K562 (cell line): ENCODE data around the gene PDE6D. TPM values are rescaled to one million over a fixed set of nuclear protein-coding genes. Genes with fewer than 3 reads are reported as not detected.

Source experiments
- ATF7 ChIP-seq: fragments of 450-650 bp; IDR thresholded peaks from 2 replicates; pipeline ENCODE4 v1.7.1; 2014; ENCODE audit warnings: mild to moderate bottlenecking, moderate library complexity
- CHD4 ChIP-seq: fragments of 200-600 bp; sonication (generic); IDR thresholded peaks from 3 replicates; pipeline ENCODE4 v1.6.1; 2012; ENCODE audit warnings: low read depth, mild to moderate bottlenecking, mixed read lengths, low read length, inconsistent platforms; ENCODE audit not compliant: insufficient read depth, insufficient replicate concordance, poor library complexity, severe bottlenecking
- COPS2 ChIP-seq: fragments of 450-650 bp; conservative IDR thresholded peaks from 2 replicates; pipeline ENCODE4 v1.6.1; 2016; ENCODE audit warnings: mild to moderate bottlenecking, moderate library complexity
- HDAC6 ChIP-seq: IDR thresholded peaks from 2 replicates; pipeline ENCODE4 v1.6.1; 2012; ENCODE audit warnings: low read depth, mild to moderate bottlenecking, control low read depth, inconsistent platforms, low read length, moderate library complexity
- HOXB6 ChIP-seq: fragments of 250-450 bp; sonication (Bioruptor Pico); IDR thresholded peaks from 2 replicates; pipeline ENCODE4 v1.5.1; 2022; ENCODE audit warnings: mild to moderate bottlenecking, borderline replicate concordance
- KAT7 ChIP-seq: sonication (generic); formaldehyde crosslinking; IDR thresholded peaks from 2 replicates; pipeline ENCODE4 v1.8.0; 2022; ENCODE audit warnings: missing genetic modification reagents, mild to moderate bottlenecking, borderline replicate concordance
- NCOA1 ChIP-seq: fragments of 450-650 bp; IDR thresholded peaks from 2 replicates; pipeline ENCODE4 v1.6.1; 2016; ENCODE audit warnings: low read depth
- NR2C2 ChIP-seq, 2 experiments: fragments of 200-800 bp in 1 of 2; sonication (Bioruptor generic) in 1 of 2; sonication (generic) in 1 of 2; formaldehyde crosslinking in 1 of 2; IDR thresholded peaks; 2 replicates each; pipeline versions ENCODE4 v1.6.1 to v1.8.0; 2016 to 2022; ENCODE audit warnings: mild to moderate bottlenecking in 1 of 2, missing compliant biosample characterization in 1 of 2, missing genetic modification characterization in 1 of 2, missing genetic modification reagents in 1 of 2
- PCBP2 ChIP-seq: fragments of 200-400 bp; formaldehyde crosslinking; IDR thresholded peaks from 2 replicates; pipeline ENCODE4 v1.6.1; 2018; ENCODE audit warnings: low read length, low read depth, mild to moderate bottlenecking, moderate library complexity; ENCODE audit not compliant: poor library complexity, severe bottlenecking
- POLR3G ChIP-seq: IDR thresholded peaks from 2 replicates; pipeline ENCODE4 v1.6.1; 2011; ENCODE audit not compliant: insufficient read length, insufficient replicate concordance; ENCODE audit errors: extremely low read depth
- RBM25 ChIP-seq: fragments of 200-400 bp; formaldehyde crosslinking; IDR thresholded peaks from 2 replicates; pipeline ENCODE4 v1.6.1; 2018; ENCODE audit warnings: low read length, low read depth, moderate library complexity; ENCODE audit not compliant: severe bottlenecking
- SIN3A ChIP-seq, 2 experiments: fragments of 150-350 bp in 1 of 2; IDR thresholded peaks; 2 replicates each; pipeline ENCODE4 v1.6.1; 2011 to 2016; ENCODE audit warnings: borderline replicate concordance in 2 of 2, low read depth in 2 of 2, low read length in 2 of 2, mild to moderate bottlenecking in 2 of 2, moderate library complexity in 2 of 2; ENCODE audit not compliant: control insufficient read depth in 1 of 2
- TCF7L2 ChIP-seq: fragments of 150-350 bp; IDR thresholded peaks from 2 replicates; pipeline ENCODE4 v1.6.1; 2016; ENCODE audit warnings: low read depth, mild to moderate bottlenecking, low read length, moderate library complexity
- ZFP36 ChIP-seq: fragments of 150-350 bp; IDR thresholded peaks from 2 replicates; pipeline ENCODE4 v1.6.1; 2018; ENCODE audit warnings: low read length, low read depth; ENCODE audit not compliant: partially characterized antibody
- ZNF282 ChIP-seq: sonication (generic); formaldehyde crosslinking; IDR thresholded peaks from 2 replicates; pipeline ENCODE4 v1.8.1; 2023; ENCODE audit warnings: missing genetic modification reagents
- ZNF408 ChIP-seq: fragments of 250-450 bp; sonication (Bioruptor Pico); IDR thresholded peaks from 2 replicates; pipeline ENCODE4 v1.4.0; 2020; ENCODE audit warnings: low read depth, mild to moderate bottlenecking, moderate library complexity
- ZNF696 ChIP-seq: fragments of 250-450 bp; sonication (Bioruptor Pico); conservative IDR thresholded peaks from 2 replicates; pipeline ENCODE4 v1.4.0; 2020; ENCODE audit warnings: mild to moderate bottlenecking, moderate library complexity
- polyA plus RNA-seq, 8 experiments: library from polyadenylated mRNA; depleted of rRNA in 4 of 8; stranded (reverse) in 5 of 8; unstranded in 3 of 8; fragments of >200 nt; fragmentation: Nextera tagmentation in 2 of 8; fragmentation: Illumina TruSeq in 1 of 8; extraction: Ambion mirVana in 2 of 8; extraction: Trizol in 1 of 8; gene quantifications; 2 replicates each; pipeline versions ENCODE4 v1.2.1 to v1.2.3, GENCODE V29; 2011 to 2014; ENCODE audit warnings: inconsistent platforms in 1 of 8, missing spikeins in 1 of 8
- total RNA-seq, 7 experiments: library from RNA; depleted of rRNA in 6 of 7; stranded (reverse); fragments of >200 nt in 6 of 7; fragmentation: Illumina TruSeq in 2 of 7; extraction: Trizol in 2 of 7; gene quantifications; 2 replicates each; pipeline versions ENCODE4 v1.2.1 to v1.2.3, GENCODE V29; 2011 to 2021; ENCODE audit warnings: low replicate concordance in 1 of 7
- TF ChIP-seq, protein P1 (sequence below): fragments of 450-650 bp; formaldehyde crosslinking; IDR thresholded peaks from 2 replicates; pipeline ENCODE4 v1.4.0; 2020; ENCODE audit warnings: mild to moderate bottlenecking
- TF ChIP-seq, protein P2 (sequence below): fragments of 450-650 bp; conservative IDR thresholded peaks from 2 replicates; pipeline ENCODE4 v1.6.1; 2016; ENCODE audit warnings: missing genetic modification characterization, low read depth, mild to moderate bottlenecking, control low read depth, missing compliant biosample characterization
- TF ChIP-seq, protein P3 (sequence below): sonication (generic); IDR thresholded peaks from 2 replicates; pipeline ENCODE4 v1.6.1; 2016
- TF ChIP-seq, protein P4 (sequence below), 2 experiments: fragments of 450-650 bp; IDR thresholded peaks; 2 replicates each; pipeline ENCODE4 v1.6.1; 2016

PDE6D gene
- total and polyA plus RNA-seq, 9 of the 15 experiments (the other 6 are each of a cell fraction or from before 2014, with no cell fraction given), result 0.65 to 11.6 (median 7.0) TPM

DNA sequence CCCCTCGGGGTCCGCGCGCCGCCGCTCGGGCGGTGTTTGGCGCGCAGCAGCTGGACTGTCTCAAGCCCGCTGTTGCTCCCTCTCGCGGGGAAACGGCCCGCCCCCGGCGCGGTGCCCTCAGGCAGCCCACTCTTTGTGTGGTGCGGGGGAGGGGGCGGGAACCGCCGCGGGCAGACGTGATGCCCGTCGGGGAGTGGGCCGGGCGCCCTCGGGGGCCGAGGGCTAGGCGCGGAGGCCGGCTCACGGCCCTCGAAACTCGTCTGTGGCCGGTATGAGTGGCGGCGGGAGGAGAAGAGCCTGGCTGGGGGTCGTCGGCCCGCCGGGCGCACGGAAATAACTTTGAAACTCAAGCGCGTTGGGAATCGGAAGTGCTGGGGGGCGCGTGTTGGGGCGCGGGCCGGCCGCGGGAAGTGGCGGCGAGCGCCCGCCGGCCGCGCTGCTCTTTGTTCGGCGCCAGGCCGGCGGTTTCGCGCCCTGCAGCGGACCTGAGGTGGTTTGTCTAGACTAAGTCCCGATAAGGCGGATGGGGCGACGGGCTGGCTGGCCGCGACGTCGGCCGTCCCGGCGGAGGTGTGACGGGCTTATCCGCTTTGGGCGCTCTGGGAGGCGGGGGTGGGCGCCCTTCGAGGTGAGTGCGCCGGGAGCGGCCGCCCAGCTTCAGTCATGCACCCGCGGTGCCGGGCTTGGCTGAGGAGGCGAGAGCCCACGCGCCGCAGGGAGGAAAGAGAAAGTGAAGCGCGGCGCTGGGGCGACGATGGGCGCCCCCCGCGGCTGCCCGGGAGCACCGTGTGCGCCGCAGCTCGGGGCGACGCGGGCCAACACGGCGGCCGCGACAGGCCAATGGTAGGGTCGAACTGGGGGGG, 72.1 kb downstream of the PDE6D start (continued):
- TF ChIP-seq SIN3A (IDR thresholded peaks at IDR 0.05; ENCODE audit: borderline replicate concordance in 2 of 2, control insufficient read depth in 1 of 2, low read depth in 2 of 2, low read length in 2 of 2), result peak in 1 of 2 experiments; percentile 5; a peak in 1 of 4 replicates
- no peak for TF ChIP-seq NR2C2 (CRISPR knock-in tag; IDR thresholded peaks at IDR 0.05)
- TF ChIP-seq NR2C2 (tag; IDR thresholded peaks at IDR 0.05), result no peak
- TF ChIP-seq HDAC6, result no peak
- no peak for TF ChIP-seq TCF7L2
- no peak for TF ChIP-seq ZNF408 (CRISPR knock-in tag)
- no peak for TF ChIP-seq POLR3G
- TF ChIP-seq, protein P1, sequence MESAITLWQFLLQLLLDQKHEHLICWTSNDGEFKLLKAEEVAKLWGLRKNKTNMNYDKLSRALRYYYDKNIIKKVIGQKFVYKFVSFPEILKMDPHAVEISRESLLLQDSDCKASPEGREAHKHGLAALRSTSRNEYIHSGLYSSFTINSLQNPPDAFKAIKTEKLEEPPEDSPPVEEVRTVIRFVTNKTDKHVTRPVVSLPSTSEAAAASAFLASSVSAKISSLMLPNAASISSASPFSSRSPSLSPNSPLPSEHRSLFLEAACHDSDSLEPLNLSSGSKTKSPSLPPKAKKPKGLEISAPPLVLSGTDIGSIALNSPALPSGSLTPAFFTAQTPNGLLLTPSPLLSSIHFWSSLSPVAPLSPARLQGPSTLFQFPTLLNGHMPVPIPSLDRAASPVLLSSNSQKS (CRISPR knock-in tag), result no peak
- no peak for TF ChIP-seq CHD4
- TF ChIP-seq ATF7, result no peak
- TF ChIP-seq, protein P2, sequence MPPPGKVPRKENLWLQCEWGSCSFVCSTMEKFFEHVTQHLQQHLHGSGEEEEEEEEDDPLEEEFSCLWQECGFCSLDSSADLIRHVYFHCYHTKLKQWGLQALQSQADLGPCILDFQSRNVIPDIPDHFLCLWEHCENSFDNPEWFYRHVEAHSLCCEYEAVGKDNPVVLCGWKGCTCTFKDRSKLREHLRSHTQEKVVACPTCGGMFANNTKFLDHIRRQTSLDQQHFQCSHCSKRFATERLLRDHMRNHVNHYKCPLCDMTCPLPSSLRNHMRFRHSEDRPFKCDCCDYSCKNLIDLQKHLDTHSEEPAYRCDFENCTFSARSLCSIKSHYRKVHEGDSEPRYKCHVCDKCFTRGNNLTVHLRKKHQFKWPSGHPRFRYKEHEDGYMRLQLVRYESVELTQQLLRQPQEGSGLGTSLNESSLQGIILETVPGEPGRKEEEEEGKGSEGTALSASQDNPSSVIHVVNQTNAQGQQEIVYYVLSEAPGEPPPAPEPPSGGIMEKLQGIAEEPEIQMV (tag), result no peak
- TF ChIP-seq ZNF696, result no peak
- no peak for TF ChIP-seq ZFP36
- TF ChIP-seq, protein P3, sequence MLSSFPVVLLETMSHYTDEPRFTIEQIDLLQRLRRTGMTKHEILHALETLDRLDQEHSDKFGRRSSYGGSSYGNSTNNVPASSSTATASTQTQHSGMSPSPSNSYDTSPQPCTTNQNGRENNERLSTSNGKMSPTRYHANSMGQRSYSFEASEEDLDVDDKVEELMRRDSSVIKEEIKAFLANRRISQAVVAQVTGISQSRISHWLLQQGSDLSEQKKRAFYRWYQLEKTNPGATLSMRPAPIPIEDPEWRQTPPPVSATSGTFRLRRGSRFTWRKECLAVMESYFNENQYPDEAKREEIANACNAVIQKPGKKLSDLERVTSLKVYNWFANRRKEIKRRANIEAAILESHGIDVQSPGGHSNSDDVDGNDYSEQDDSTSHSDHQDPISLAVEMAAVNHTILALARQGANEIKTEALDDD, result no peak
- 0 out of 2 replicates have a peak, but pooled peaks have one; percentile 36 for TF ChIP-seq ZNF282 (CRISPR knock-in tag)
- no peak for TF ChIP-seq KAT7 (CRISPR knock-in tag)
- no peak for TF ChIP-seq HOXB6 (CRISPR knock-in tag)
- no peak for TF ChIP-seq COPS2
- no peak for TF ChIP-seq NCOA1
- TF ChIP-seq, protein P4, sequence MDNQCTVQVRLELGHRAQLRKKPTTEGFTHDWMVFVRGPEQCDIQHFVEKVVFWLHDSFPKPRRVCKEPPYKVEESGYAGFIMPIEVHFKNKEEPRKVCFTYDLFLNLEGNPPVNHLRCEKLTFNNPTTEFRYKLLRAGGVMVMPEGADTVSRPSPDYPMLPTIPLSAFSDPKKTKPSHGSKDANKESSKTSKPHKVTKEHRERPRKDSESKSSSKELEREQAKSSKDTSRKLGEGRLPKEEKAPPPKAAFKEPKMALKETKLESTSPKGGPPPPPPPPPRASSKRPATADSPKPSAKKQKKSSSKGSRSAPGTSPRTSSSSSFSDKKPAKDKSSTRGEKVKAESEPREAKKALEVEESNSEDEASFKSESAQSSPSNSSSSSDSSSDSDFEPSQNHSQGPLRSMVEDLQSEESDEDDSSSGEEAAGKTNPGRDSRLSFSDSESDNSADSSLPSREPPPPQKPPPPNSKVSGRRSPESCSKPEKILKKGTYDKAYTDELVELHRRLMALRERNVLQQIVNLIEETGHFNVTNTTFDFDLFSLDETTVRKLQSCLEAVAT (IDR thresholded peaks at IDR 0.05), result peak in 1 of 2 experiments; percentile 7; a peak in 1 of 4 replicates
- peak; percentile 58 for TF ChIP-seq PCBP2
- TF ChIP-seq RBM25, result no peak
